C4-2B (cell line): Measurements from ENCODE around the gene C19orf85.

Experiments used
- ZFX ChIP-seq: fragments of 450-650 bp; IDR thresholded peaks from 2 replicates; pipeline ENCODE4 v1.6.1; 2017
- TF ChIP-seq, protein P1 (sequence below): fragments of 450-650 bp; conservative IDR thresholded peaks from 2 replicates; pipeline ENCODE4 v1.5.1; 2017; ENCODE audit warnings: mild to moderate bottlenecking

DNA sequence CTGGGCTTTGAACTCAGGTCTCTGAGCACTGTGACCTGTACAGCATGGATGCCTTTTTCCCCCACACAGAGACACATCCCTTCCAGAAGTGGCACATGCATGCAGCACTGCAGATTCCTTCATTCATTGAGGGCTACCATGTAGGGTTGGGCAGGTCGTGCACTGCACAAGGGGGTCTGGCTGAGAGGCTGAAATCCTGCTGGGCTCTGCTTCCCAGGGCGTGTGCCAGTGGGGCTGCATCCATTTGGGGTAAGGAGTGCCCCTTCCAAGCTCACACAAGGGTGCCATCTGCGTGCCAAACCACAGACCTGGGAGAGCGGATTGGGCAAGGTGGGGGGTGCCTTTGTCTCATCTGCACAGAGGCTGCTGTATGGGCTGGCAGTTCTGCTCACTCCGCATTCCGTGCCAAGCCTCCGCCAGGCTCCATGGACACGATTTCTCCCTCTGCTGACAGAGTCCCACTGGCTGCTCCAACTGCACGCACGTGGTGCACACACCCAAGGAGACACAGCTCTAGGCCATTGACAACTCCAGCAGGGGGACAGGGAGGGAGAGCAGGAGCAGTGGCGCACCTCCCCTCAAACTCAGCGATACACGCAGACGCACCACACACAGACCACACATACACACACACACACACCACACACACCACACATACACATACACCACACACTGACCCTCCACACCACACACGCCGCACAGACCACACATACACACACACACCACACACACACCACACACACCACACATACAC, 17.0 kb downstream of the C19orf85 start:
- TF ChIP-seq, protein P1, sequence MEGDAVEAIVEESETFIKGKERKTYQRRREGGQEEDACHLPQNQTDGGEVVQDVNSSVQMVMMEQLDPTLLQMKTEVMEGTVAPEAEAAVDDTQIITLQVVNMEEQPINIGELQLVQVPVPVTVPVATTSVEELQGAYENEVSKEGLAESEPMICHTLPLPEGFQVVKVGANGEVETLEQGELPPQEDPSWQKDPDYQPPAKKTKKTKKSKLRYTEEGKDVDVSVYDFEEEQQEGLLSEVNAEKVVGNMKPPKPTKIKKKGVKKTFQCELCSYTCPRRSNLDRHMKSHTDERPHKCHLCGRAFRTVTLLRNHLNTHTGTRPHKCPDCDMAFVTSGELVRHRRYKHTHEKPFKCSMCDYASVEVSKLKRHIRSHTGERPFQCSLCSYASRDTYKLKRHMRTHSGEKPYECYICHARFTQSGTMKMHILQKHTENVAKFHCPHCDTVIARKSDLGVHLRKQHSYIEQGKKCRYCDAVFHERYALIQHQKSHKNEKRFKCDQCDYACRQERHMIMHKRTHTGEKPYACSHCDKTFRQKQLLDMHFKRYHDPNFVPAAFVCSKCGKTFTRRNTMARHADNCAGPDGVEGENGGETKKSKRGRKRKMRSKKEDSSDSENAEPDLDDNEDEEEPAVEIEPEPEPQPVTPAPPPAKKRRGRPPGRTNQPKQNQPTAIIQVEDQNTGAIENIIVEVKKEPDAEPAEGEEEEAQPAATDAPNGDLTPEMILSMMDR = no peak
- no peak for TF ChIP-seq ZFX
